GM21526 (cell line): Measurements from ENCODE around the gene MAGEA11.
"Not testable (repeated sequence)": the region's sequence is repeated elsewhere in the genome, so short reads cannot be mapped to it uniquely, and the experiment has no call there.

Source experiments
- ATAC-seq: cut with Tn5 transposase; IDR thresholded peaks from one replicate; pipeline ENCODE4 v1.9.1; 2021; ENCODE audit warnings: moderate library complexity; ENCODE audit not compliant: unreplicated experiment, low FRiP score

The MAGEA11 gene

GRCh38 chrX:149711545-149712236 lies at the start of gene MAGEA11:
Gene MAGEA11, plus strand, starts transcription at chrX:149712060. Its CDS starts 1,100 bp downstream, at chrX:149713160.
- no peak for ATAC-seq

- ATAC-seq, result not testable (repeated sequence)
Measured at GRCh38 chrX:149675088-149675487, 36.8 kb upstream of the MAGEA11 start.

- ATAC-seq, result not testable (repeated sequence)
Measured at GRCh38 chrX:149675554-149675953, 36.3 kb upstream of the MAGEA11 start.

- not testable (repeated sequence) for ATAC-seq
Measured at GRCh38 chrX:149679164-149679678, 32.6 kb upstream of the MAGEA11 start.

GRCh38 chrX:149681182-149681581 lies 30.7 kb upstream of the MAGEA11 start:
- ATAC-seq, result no peak

- ATAC-seq, result no peak
Measured at GRCh38 chrX:149682031-149682430, 29.8 kb upstream of the MAGEA11 start.

- ATAC-seq, result no peak
Measured at GRCh38 chrX:149682956-149683947, 28.6 kb upstream of the MAGEA11 start.

GRCh38 chrX:149683966-149684730 lies 27.7 kb upstream of the MAGEA11 start:
- no peak for ATAC-seq

- no peak for ATAC-seq
Measured at GRCh38 chrX:149687991-149688390, 23.9 kb upstream of the MAGEA11 start.

- ATAC-seq, result no peak
Measured at GRCh38 chrX:149688552-149688951, 23.3 kb upstream of the MAGEA11 start.

- no peak for ATAC-seq
Measured at GRCh38 chrX:149691794-149692193, 20.1 kb upstream of the MAGEA11 start.

GRCh38 chrX:149692686-149693272 lies 19.1 kb upstream of the MAGEA11 start:
- ATAC-seq, result not testable (repeated sequence)

- ATAC-seq, result no peak
Measured at GRCh38 chrX:149699761-149700160, 12.1 kb upstream of the MAGEA11 start.

GRCh38 chrX:149704664-149705063 lies 7.2 kb upstream of the MAGEA11 start:
- ATAC-seq, result no peak

- ATAC-seq, result no peak
Measured at GRCh38 chrX:149707147-149707901, 4.5 kb upstream of the MAGEA11 start.

- no peak for ATAC-seq
Measured at GRCh38 chrX:149712831-149713230, 971 bp downstream of the MAGEA11 start.

GRCh38 chrX:149713279-149714050 lies 1.6 kb downstream of the MAGEA11 start:
- no peak for ATAC-seq

GRCh38 chrX:149715468-149715867 lies 3.6 kb downstream of the MAGEA11 start:
- no peak for ATAC-seq

GRCh38 chrX:149716632-149717031 lies 4.8 kb downstream of the MAGEA11 start:
- ATAC-seq, result no peak
